H9 (cell line): ENCODE measurements around the gene TNRC6A. TPM values are rescaled to one million over a fixed set of nuclear protein-coding genes. Genes with fewer than 3 reads are reported as not detected.

ENCODE experiments used
- DNase-seq: peaks from one replicate; pipeline ENCODE4 v3.0.0-alpha.2; 2017
- H2AFZ ChIP-seq: one replicate; pipeline ENCODE4 v1.6.1; 2013; ENCODE audit warnings: mild to moderate bottlenecking, low read length, control low read depth, moderate library complexity
- H2AK5ac ChIP-seq: 2 replicates; pipeline ENCODE4 v1.6.1; 2013; ENCODE audit warnings: low read length, control low read depth, mixed read lengths; ENCODE audit not compliant: insufficient read length
- H2BK120ac ChIP-seq: one replicate; pipeline ENCODE4 v1.6.1; 2013; ENCODE audit warnings: low read depth, mild to moderate bottlenecking, low read length, control low read depth, inconsistent platforms; ENCODE audit not compliant: poor library complexity, severe bottlenecking
- H2BK12ac ChIP-seq: 2 replicates; pipeline ENCODE4 v1.6.1; 2013; ENCODE audit warnings: low read length, control low read depth, mixed read lengths, low read depth; ENCODE audit not compliant: insufficient read length
- H2BK15ac ChIP-seq: 2 replicates; pipeline ENCODE4 v1.6.1; 2013; ENCODE audit warnings: low read depth, low read length, control low read depth
- H2BK20ac ChIP-seq: one replicate; pipeline ENCODE4 v1.6.1; 2013; ENCODE audit warnings: low read depth, mild to moderate bottlenecking, low read length, control low read depth, inconsistent platforms; ENCODE audit not compliant: poor library complexity, severe bottlenecking
- H2BK5ac ChIP-seq: 2 replicates; pipeline ENCODE4 v1.6.1; 2013; ENCODE audit warnings: low read length, control low read depth, mixed read lengths; ENCODE audit not compliant: insufficient read length
- H3K14ac ChIP-seq: 2 replicates; pipeline ENCODE4 v1.6.1; 2013; ENCODE audit warnings: low read length, control low read depth; ENCODE audit not compliant: insufficient read depth
- H3K18ac ChIP-seq: 2 replicates; pipeline ENCODE4 v1.6.1; 2013; ENCODE audit warnings: low read depth, mild to moderate bottlenecking, mixed read lengths, low read length, control low read depth; ENCODE audit not compliant: insufficient read length
- H3K23ac ChIP-seq: 2 replicates; pipeline ENCODE4 v1.6.1; 2013; ENCODE audit warnings: low read length, control low read depth, mixed read lengths, low read depth; ENCODE audit not compliant: insufficient read length
- H3K23me2 ChIP-seq: 2 replicates; pipeline ENCODE4 v1.6.1; 2013; ENCODE audit warnings: low read depth, mild to moderate bottlenecking, mixed read lengths, low read length, control low read depth; ENCODE audit not compliant: insufficient read length, poor library complexity, severe bottlenecking
- H3K27ac ChIP-seq: 2 replicates; pipeline ENCODE4 v1.5.1; 2013; ENCODE audit warnings: low read length, control low read depth, mixed read lengths, low read depth; ENCODE audit not compliant: insufficient read length
- H3K27me3 ChIP-seq: 2 replicates; pipeline ENCODE4 v1.6.1; 2013; ENCODE audit warnings: low read length, control low read depth, inconsistent platforms; ENCODE audit not compliant: insufficient read depth
- H3K4ac ChIP-seq: 2 replicates; pipeline ENCODE4 v1.6.1; 2013; ENCODE audit warnings: low read depth, mild to moderate bottlenecking, control low read depth, inconsistent platforms, low read length, moderate library complexity
- H3K4me1 ChIP-seq: 2 replicates; pipeline ENCODE4 v1.6.1; 2013; ENCODE audit warnings: low read length, control low read depth, inconsistent platforms; ENCODE audit not compliant: insufficient read depth
- H3K4me2 ChIP-seq: 2 replicates; pipeline ENCODE4 v1.6.1; 2013; ENCODE audit warnings: low read length, control low read depth, mixed read lengths; ENCODE audit not compliant: insufficient read length, insufficient read depth
- H3K56ac ChIP-seq: 2 replicates; pipeline ENCODE4 v1.6.1; 2013; ENCODE audit warnings: low read depth, mild to moderate bottlenecking, mixed read lengths, low read length, control low read depth; ENCODE audit not compliant: insufficient read length
- H3K79me1 ChIP-seq: 2 replicates; pipeline ENCODE4 v1.6.1; 2013; ENCODE audit warnings: low read depth, mild to moderate bottlenecking, moderate library complexity, low read length, control low read depth, inconsistent platforms; ENCODE audit not compliant: insufficient read depth, poor library complexity, severe bottlenecking
- H3K79me2 ChIP-seq: 2 replicates; pipeline ENCODE4 v1.6.1; 2013; ENCODE audit warnings: low read length, control low read depth, inconsistent platforms; ENCODE audit not compliant: insufficient read depth
- H3K9ac ChIP-seq: 2 replicates; pipeline ENCODE4 v1.6.1; 2013; ENCODE audit warnings: low read length, control low read depth, mixed read lengths; ENCODE audit not compliant: insufficient read length; ENCODE audit errors: extremely low read depth
- H3K9me3 ChIP-seq: one replicate; pipeline ENCODE4 v1.6.1; 2013; ENCODE audit warnings: low read depth, low read length, inconsistent platforms; ENCODE audit not compliant: control insufficient read depth
- H3T11ph ChIP-seq: one replicate; pipeline ENCODE4 v1.6.1; 2013; ENCODE audit warnings: mild to moderate bottlenecking, low read length, control low read depth, inconsistent platforms
- H4K20me1 ChIP-seq: one replicate; pipeline ENCODE4 v1.6.1; 2013; ENCODE audit not compliant: control insufficient read depth, insufficient read length, insufficient read depth
- H4K5ac ChIP-seq: 2 replicates; pipeline ENCODE4 v1.6.1; 2013; ENCODE audit warnings: low read depth, mild to moderate bottlenecking, mixed read lengths, low read length, control low read depth; ENCODE audit not compliant: insufficient read length
- H4K8ac ChIP-seq: replicated peaks from 2 replicates; pipeline ENCODE4 v1.6.1; 2013; ENCODE audit warnings: low read length, control low read depth, mixed read lengths, low read depth; ENCODE audit not compliant: insufficient read length
- H4K91ac ChIP-seq: 2 replicates; pipeline ENCODE4 v1.6.1; 2013; ENCODE audit warnings: low read depth, mild to moderate bottlenecking, moderate library complexity, mixed read lengths, low read length, control low read depth; ENCODE audit not compliant: insufficient read length
- H3K27ac Mint-ChIP-seq, 3 experiments: 2 replicates in 2 of 3; 3 replicates in 1 of 3; pipeline ENCODE4 v1.8.0; 2020 to 2021; ENCODE audit warnings: mixed read lengths in 3 of 3, mild to moderate bottlenecking in 1 of 3, moderate library complexity in 1 of 3
- H3K27me3 Mint-ChIP-seq: 2 replicates; pipeline ENCODE4 v1.8.0; 2021; ENCODE audit warnings: low read depth, mild to moderate bottlenecking, moderate library complexity, mixed read lengths
- H3K36me3 Mint-ChIP-seq, 3 experiments: 2 replicates in 2 of 3; 3 replicates in 1 of 3; pipeline ENCODE4 v1.8.0; 2020 to 2021; ENCODE audit warnings: low read depth in 3 of 3, mixed read lengths in 3 of 3; ENCODE audit not compliant: insufficient read depth in 1 of 3
- H3K4me1 Mint-ChIP-seq, 2 experiments: 2 replicates each; pipeline ENCODE4 v1.8.0; 2020; ENCODE audit warnings: mixed read lengths in 2 of 2
- H3K4me3 Mint-ChIP-seq, 2 experiments: 2 replicates in 1 of 2; 3 replicates in 1 of 2; pipeline ENCODE4 v1.8.0; 2020 to 2021; ENCODE audit warnings: mild to moderate bottlenecking in 2 of 2, mixed read lengths in 2 of 2, moderate library complexity in 1 of 2
- H3K9me3 Mint-ChIP-seq, 2 experiments: 2 replicates in 1 of 2; 3 replicates in 1 of 2; pipeline ENCODE4 v1.8.0; 2020; ENCODE audit warnings: mild to moderate bottlenecking in 2 of 2, mixed read lengths in 2 of 2, moderate library complexity in 1 of 2
- WGBS: extraction: QIAGEN DNeasy Blood & Tissue Kit; methylation state at CpG from one replicate; pipeline ENCODE4 v1.1.7; 2013; ENCODE audit warnings: missing lambda C conversion rate, low lambda C conversion rate, mixed read lengths; ENCODE audit not compliant: insufficient read length; ENCODE audit errors: extremely low coverage; 5-methylcytosine and 5-hydroxymethylcytosine counted together
- total RNA-seq: library from RNA; stranded (reverse); gene quantifications from 2 replicates; pipeline ENCODE4 v1.2.1, GENCODE V29; 2021
- TF ChIP-seq, protein P1 (sequence below): fragments of 200-600 bp; sonication (generic); conservative IDR thresholded peaks from 3 replicates; pipeline ENCODE4 v1.8.0; 2021; ENCODE audit warnings: antibody characterized with exemption, mild to moderate bottlenecking

TNRC6A gene
- total RNA-seq, 1 experiment from 2014 or later: 114 TPM

DNA sequence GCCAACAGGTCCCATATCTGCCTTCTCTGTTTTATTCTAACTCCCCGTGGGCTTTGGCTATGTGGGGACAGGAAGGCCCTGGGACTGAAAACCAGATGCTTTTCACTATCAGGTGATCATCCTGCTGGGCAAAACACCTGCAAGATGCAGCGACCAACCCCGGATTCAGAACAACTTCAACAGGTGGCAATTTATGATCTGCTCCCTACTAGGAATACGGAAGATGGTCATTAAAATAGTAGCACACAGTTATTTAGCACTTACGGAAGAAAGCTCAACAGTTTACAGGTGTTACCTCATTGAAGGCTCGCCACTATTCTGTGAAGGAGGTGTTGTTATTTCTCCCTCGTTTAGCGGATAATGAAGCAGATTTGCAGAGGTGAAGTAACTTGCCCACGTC lies 108.5 kb downstream of the TNRC6A start:
- no peak overlapping the region for H3K9ac ChIP-seq
- Mint-ChIP-seq H3K27me3 (no peaks in the 10 kb centered on the region), H3K9me3 (no peaks in the 10 kb centered on the region; a peak in 1 of 5 replicates), H3K27ac (no peak overlapping the region), H3K4me1 (peaks cover 0 to 3% of the 10 kb centered on the region in 2 experiments; a peak in 1 of 4 replicates), H3K4me3 (no peak overlapping the region), H3K36me3 (no peaks in the 10 kb centered on the region)
- no peaks in the 10 kb centered on the region for H3K23me2 ChIP-seq
- H2BK12ac ChIP-seq: no peak overlapping the region
- DNase-seq: no peak
- H3K23ac ChIP-seq: no peak overlapping the region
- no peak overlapping the region for H2BK20ac ChIP-seq
- WGBS: no CpG with 5 or more reads among the region's 9 CpGs
- no peaks in the 10 kb centered on the region for H3K4me1 ChIP-seq
- no peak overlapping the region for H3K56ac ChIP-seq
- no peak overlapping the region for H2AK5ac ChIP-seq
- H2BK120ac ChIP-seq: no peak overlapping the region
- no peaks in the 10 kb centered on the region for H3K79me1 ChIP-seq
- no peak overlapping the region for H2BK5ac ChIP-seq
- TF ChIP-seq, protein P1, sequence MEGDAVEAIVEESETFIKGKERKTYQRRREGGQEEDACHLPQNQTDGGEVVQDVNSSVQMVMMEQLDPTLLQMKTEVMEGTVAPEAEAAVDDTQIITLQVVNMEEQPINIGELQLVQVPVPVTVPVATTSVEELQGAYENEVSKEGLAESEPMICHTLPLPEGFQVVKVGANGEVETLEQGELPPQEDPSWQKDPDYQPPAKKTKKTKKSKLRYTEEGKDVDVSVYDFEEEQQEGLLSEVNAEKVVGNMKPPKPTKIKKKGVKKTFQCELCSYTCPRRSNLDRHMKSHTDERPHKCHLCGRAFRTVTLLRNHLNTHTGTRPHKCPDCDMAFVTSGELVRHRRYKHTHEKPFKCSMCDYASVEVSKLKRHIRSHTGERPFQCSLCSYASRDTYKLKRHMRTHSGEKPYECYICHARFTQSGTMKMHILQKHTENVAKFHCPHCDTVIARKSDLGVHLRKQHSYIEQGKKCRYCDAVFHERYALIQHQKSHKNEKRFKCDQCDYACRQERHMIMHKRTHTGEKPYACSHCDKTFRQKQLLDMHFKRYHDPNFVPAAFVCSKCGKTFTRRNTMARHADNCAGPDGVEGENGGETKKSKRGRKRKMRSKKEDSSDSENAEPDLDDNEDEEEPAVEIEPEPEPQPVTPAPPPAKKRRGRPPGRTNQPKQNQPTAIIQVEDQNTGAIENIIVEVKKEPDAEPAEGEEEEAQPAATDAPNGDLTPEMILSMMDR: no peak
- H3K27me3 ChIP-seq: no peaks in the 10 kb centered on the region
- H4K5ac ChIP-seq: no peak overlapping the region
- no peak overlapping the region for H4K91ac ChIP-seq
- no peak overlapping the region for H3K4ac ChIP-seq
- no peak overlapping the region for H3K18ac ChIP-seq
- H3K14ac ChIP-seq: no peak overlapping the region
- H4K20me1 ChIP-seq: no peaks in the 10 kb centered on the region
- H3K4me2 ChIP-seq: no peak overlapping the region
- no peak overlapping the region for H4K8ac ChIP-seq
- no peak overlapping the region for H2AFZ ChIP-seq
- H3K79me2 ChIP-seq: no peaks in the 10 kb centered on the region
- no peak overlapping the region for H3T11ph ChIP-seq
- no peaks in the 10 kb centered on the region for H3K9me3 ChIP-seq
- no peak overlapping the region for H2BK15ac ChIP-seq
- H3K27ac ChIP-seq: no peak overlapping the region
